MM.1S (cell line): ENCODE measurements around the gene GTF2F2.

Source experiments
- CTCF ChIP-seq: fragments of 300-600 bp; sonication (generic); IDR thresholded peaks from 2 replicates; pipeline ENCODE4 v1.5.1; 2016; ENCODE audit warnings: antibody characterized with exemption, low read length, mixed read lengths
- EZH2 ChIP-seq: fragments of 300-600 bp; sonication (generic); optimal IDR thresholded peaks from 2 replicates; pipeline ENCODE3; 2017; ENCODE audit warnings: low read depth, mild to moderate bottlenecking, antibody characterized with exemption, low read length, mixed read lengths
- EZH2phosphoT487 ChIP-seq: fragments of 300-600 bp; sonication (generic); IDR thresholded peaks from 2 replicates; pipeline ENCODE4 v1.6.1; 2018; ENCODE audit warnings: antibody characterized with exemption, low read length

- TF ChIP-seq CTCF (no peak), EZH2 (no peak), EZH2phosphoT487 (no peak)
Observed at GRCh38 chr13:45133396-45134118, 13.2 kb downstream of the GTF2F2 start.
